SK-N-DZ (cell line): ENCODE results near the gene YARS2.

ENCODE experiments used
- small RNA-seq, 2 experiments: library from RNA; depleted of rRNA; stranded (forward); fragments of <200 nt; gene quantifications; one replicate each; pipeline ENCODE3, GENCODE V24; 2014

YARS2 gene

Small RNA genes within 50 kb of the gene (small RNA-seq; reads per million reads assigned to genes)
- 0 reads per million in 2 experiments for gene RF00019
